NCI-H69 (cell line): ENCODE results near the gene COQ4.

Source experiments
- DNase-seq: peaks from one replicate; lab custom pipeline; 2025; lab: John Stamatoyannopoulos, UW

Gene COQ4

DNA sequence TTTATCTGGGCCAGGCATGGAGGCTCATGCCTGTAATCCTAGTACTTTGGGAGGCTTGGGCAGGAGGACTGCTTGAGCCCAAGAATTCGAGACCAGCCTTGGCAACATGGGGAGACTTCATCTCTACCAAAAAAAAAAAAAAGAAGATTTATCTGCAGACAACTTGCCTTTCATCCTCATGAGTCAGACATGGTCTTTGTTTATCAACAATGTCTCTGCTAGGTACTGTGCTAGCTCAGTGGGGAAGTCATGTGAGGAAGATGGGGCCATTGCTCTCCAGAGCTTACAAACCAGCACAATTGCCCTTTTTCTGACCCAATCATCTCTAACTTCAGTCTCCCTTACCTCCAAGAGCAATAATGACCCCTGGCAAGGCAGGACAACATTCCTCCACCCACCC lies 50.1 kb downstream of the COQ4 start:
- no peak for DNase-seq

DNA sequence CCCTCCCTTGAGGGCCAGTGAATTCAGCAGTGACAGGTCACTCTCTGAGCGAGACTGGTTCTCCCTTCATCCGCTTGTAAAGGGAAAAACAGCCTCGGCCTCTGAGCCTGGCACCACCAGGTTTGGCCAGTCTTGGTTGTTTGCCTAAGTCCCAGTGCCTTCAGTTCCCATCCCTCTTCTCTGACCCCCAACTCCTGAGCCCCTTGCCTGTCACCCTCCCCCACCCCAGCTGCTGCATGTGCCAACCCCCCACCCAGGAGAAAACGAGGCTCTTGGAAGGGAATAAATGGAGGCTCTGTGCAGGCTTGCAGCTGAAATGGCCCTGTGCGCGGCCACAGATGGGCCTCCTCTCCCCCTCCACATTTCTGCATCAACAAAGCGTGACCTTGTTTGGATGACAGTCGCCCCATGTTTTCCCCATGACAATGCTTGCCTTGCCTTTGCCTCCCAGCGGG lies 51.6 kb downstream of the COQ4 start:
- no peak for DNase-seq

DNA sequence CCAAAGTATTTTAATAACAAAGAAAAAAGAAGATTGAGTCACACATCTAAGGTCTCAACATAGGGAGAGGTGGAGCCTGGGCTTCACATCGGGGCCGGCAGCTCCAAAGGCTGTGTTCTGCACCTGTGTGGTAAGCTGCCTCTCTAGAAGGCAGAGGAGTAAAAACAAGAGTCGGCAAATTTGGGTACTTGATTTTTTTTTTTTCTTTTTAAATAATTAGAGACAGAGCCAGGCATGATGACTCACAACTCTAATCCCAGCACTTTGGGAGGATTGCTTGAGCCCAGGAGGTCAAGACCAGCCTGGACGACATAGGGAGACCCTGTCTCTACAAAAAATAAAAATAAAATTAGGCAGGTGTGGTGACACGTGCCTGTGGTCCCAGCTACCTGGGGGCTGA lies 53.2 kb downstream of the COQ4 start:
- DNase-seq = no peak

- DNase-seq = no peak
Measured at GRCh38 chr9:128382261-128382660, 59.6 kb downstream of the COQ4 start.

- DNase-seq = no peak
Measured at GRCh38 chr9:128383007-128383753, 60.5 kb downstream of the COQ4 start.
